GM12891 (cell line): ENCODE results near the gene ZFYVE9.

Experiments used
- PAX5 ChIP-seq: IDR thresholded peaks from 2 replicates; pipeline ENCODE4 v1.6.1; 2011; ENCODE audit warnings: low read length, moderate library complexity, mild to moderate bottlenecking; ENCODE audit not compliant: insufficient read depth, severe bottlenecking
- POLR2A ChIP-seq: IDR thresholded peaks from 2 replicates; pipeline ENCODE4 v1.6.1; 2011; ENCODE audit warnings: low read depth, low read length, control low read depth
- POLR2AphosphoS5 ChIP-seq: IDR thresholded peaks from 2 replicates; pipeline ENCODE4 v1.6.1; 2011; ENCODE audit warnings: low read depth, low read length, control low read depth
- TAF1 ChIP-seq: IDR thresholded peaks from 2 replicates; pipeline ENCODE4 v1.6.1; 2011; ENCODE audit warnings: low read depth, low read length, control low read depth

GRCh38 chr1:52385376-52385775 lies 243.5 kb downstream of the ZFYVE9 start:
- no peak for TF ChIP-seq POLR2AphosphoS5
- TF ChIP-seq POLR2A = no peak
- TF ChIP-seq TAF1 = no peak
- TF ChIP-seq PAX5 = no peak
